ENCODE measurements around the gene ADCY2.

Gene ADCY2

GRCh38 chr5:7471710-7472109 is 75.8 kb downstream of the ADCY2 start:
- H3K79me2 ChIP-seq (ENCODE audit: control insufficient read depth, low read length), result no peaks in the 10 kb centered on the region
- no peaks in the 10 kb centered on the region for H3K9me2 ChIP-seq (replicated peaks; ENCODE audit: control insufficient read depth, low read length)
- no peaks in the 10 kb centered on the region for H3K36me3 ChIP-seq (ENCODE audit: control insufficient read depth, low read length)

GRCh38 chr5:7473115-7473514 is 77.2 kb downstream of the ADCY2 start:
- H4K20me1 ChIP-seq (ENCODE audit: control insufficient read depth, insufficient read depth, low read depth, low read length), result no peaks in the 10 kb centered on the region
- H3K27ac ChIP-seq (ENCODE audit: low read depth, low read length), result no peak overlapping the region
- no peak overlapping the region for H3K4me3 ChIP-seq (ENCODE audit: low read length)
- no peaks in the 10 kb centered on the region for H3K9me2 ChIP-seq (replicated peaks; ENCODE audit: control insufficient read depth, low read length)
- H3K4me1 ChIP-seq (ENCODE audit: control insufficient read depth, low read length), result no peaks in the 10 kb centered on the region
- H3K4me2 ChIP-seq (ENCODE audit: low read length), result no peak overlapping the region
- no peaks in the 10 kb centered on the region for H3K36me3 ChIP-seq (ENCODE audit: control insufficient read depth, low read length)
- H3K9me3 ChIP-seq (ENCODE audit: control insufficient read depth, insufficient read depth, low read length), result 0 out of 2 replicates have a peak, but pooled peaks cover 3% of the 10 kb centered on the region
- no peaks in the 10 kb centered on the region for H3K79me2 ChIP-seq (ENCODE audit: control insufficient read depth, low read length)
- no peaks in the 10 kb centered on the region for H3K27me3 ChIP-seq (ENCODE audit: control insufficient read depth, low read length)
- H3F3A ChIP-seq (ENCODE audit: control insufficient read depth, insufficient read depth), result no peaks in the 10 kb centered on the region
- TF ChIP-seq EZH2phosphoT487 (IDR thresholded peaks at IDR 0.05; ENCODE audit: borderline replicate concordance, low read length), result no peak
- no peak for TF ChIP-seq CTCF (IDR thresholded peaks at IDR 0.05; ENCODE audit: low read depth, low read length, poor library complexity, severe bottlenecking)

More at GRCh38 chr5:7471710-7472109, 75.8 kb downstream of the ADCY2 start:
- Histone ChIP-seq H3K4me3 (ENCODE audit: low read length) (no peak overlapping the region), H3K9me3 (ENCODE audit: control insufficient read depth, insufficient read depth, low read length) (0 out of 2 replicates have a peak, but pooled peaks cover 3% of the 10 kb centered on the region), H3K27ac (ENCODE audit: low read depth, low read length) (no peak overlapping the region), H4K20me1 (ENCODE audit: control insufficient read depth, insufficient read depth, low read depth, low read length) (no peaks in the 10 kb centered on the region), H3K4me2 (ENCODE audit: low read length) (no peak overlapping the region), H3K27me3 (ENCODE audit: control insufficient read depth, low read length) (no peaks in the 10 kb centered on the region), H3F3A (ENCODE audit: control insufficient read depth, insufficient read depth) (no peaks in the 10 kb centered on the region), H3K4me1 (ENCODE audit: control insufficient read depth, low read length) (no peaks in the 10 kb centered on the region)
- TF ChIP-seq EZH2phosphoT487 (IDR thresholded peaks at IDR 0.05; ENCODE audit: borderline replicate concordance, low read length) (no peak), CTCF (IDR thresholded peaks at IDR 0.05; ENCODE audit: low read depth, low read length, poor library complexity, severe bottlenecking) (no peak)

GRCh38 chr5:7473668-7474215 is 77.8 kb downstream of the ADCY2 start:
- Histone ChIP-seq H3K27ac (ENCODE audit: low read depth, low read length) (no peak overlapping the region), H3K9me2 (replicated peaks; ENCODE audit: control insufficient read depth, low read length) (no peaks in the 10 kb centered on the region), H3K4me1 (ENCODE audit: control insufficient read depth, low read length) (no peaks in the 10 kb centered on the region), H3K4me2 (ENCODE audit: low read length) (no peak overlapping the region), H3K9me3 (ENCODE audit: control insufficient read depth, insufficient read depth, low read length) (0 out of 2 replicates have a peak, but pooled peaks cover 3% of the 10 kb centered on the region), H3K27me3 (ENCODE audit: control insufficient read depth, low read length) (no peaks in the 10 kb centered on the region), H3K79me2 (ENCODE audit: control insufficient read depth, low read length) (no peaks in the 10 kb centered on the region), H3K36me3 (ENCODE audit: control insufficient read depth, low read length) (no peaks in the 10 kb centered on the region), H3K4me3 (ENCODE audit: low read length) (no peak overlapping the region), H3F3A (ENCODE audit: control insufficient read depth, insufficient read depth) (no peaks in the 10 kb centered on the region), H4K20me1 (ENCODE audit: control insufficient read depth, insufficient read depth, low read depth, low read length) (no peaks in the 10 kb centered on the region)
- no peak for TF ChIP-seq EZH2phosphoT487 (IDR thresholded peaks at IDR 0.05; ENCODE audit: borderline replicate concordance, low read length)
- TF ChIP-seq CTCF (IDR thresholded peaks at IDR 0.05; ENCODE audit: low read depth, low read length, poor library complexity, severe bottlenecking), result no peak

All from DOHH2 (cell line).